ENCODE results near the gene TSPAN9. TPM values are rescaled to one million over a fixed set of nuclear protein-coding genes. Genes with fewer than 3 reads are reported as not detected.
A peak's percentile ranks its signal among the peaks of the same experiment; 100 is the strongest.

TSPAN9 gene
- total and polyA plus RNA-seq, 4 donors: 7.1 to 50.6 (median 35.5) TPM

DNA sequence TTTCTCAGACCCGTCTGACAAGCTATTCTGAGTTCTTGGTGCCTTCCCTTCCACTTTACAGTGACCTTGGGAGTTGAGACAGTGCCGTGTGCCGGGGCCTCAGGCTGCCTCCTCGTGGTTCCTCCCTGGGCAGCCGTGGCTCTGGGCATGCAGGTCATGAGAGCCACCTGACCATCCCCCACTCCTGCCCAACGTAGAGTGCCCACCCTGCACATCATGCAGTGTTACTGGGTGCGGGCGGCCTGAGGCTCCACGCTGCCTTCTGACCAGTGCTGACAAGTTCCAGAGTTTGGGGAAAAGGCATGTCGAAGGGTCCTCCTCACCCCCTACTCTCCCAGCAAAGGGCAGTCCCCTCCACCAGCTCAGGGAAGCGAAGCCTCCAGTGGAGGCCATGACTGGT, 190.5 kb downstream of the TSPAN9 start:
- H3K4me1 ChIP-seq (ENCODE audit: control insufficient read depth in 1 of 2, insufficient read depth in 2 of 2, low read length in 2 of 2): no peaks in the 10 kb centered on the region
- H3K9me3 ChIP-seq (ENCODE audit: control insufficient read depth, low read length): no peaks in the 10 kb centered on the region
- H3K4me3 ChIP-seq (ENCODE audit: low read length in 2 of 2): no peak overlapping the region
- no peak for DNase-seq
- H3K36me3 ChIP-seq (ENCODE audit: control insufficient read depth in 1 of 2, insufficient read depth in 2 of 2, low read length in 1 of 2): no peaks in the 10 kb centered on the region
- no peak overlapping the region for H3K27ac ChIP-seq (ENCODE audit: low read depth in 1 of 2, low read length in 2 of 2)
- intact Hi-C loops (cut with DNase I): no loop called here
- no peaks in the 10 kb centered on the region for H3K27me3 ChIP-seq (ENCODE audit: control insufficient read depth in 1 of 2, insufficient read depth in 2 of 2, low read length in 1 of 2)
- ATAC-seq (ENCODE audit: low FRiP score): no peak
- WGBS, 2 donors: 84 to 85% methylated on average over 11 of the region's 11 CpGs

GRCh38 chr12:3269594-3269993, 192.4 kb downstream of the TSPAN9 start:
- Histone ChIP-seq H3K9me3 (ENCODE audit: control insufficient read depth, low read length) (no peaks in the 10 kb centered on the region), H3K27ac (ENCODE audit: low read depth in 1 of 2, low read length in 2 of 2) (no peak overlapping the region), H3K27me3 (ENCODE audit: control insufficient read depth in 1 of 2, insufficient read depth in 2 of 2, low read length in 1 of 2) (no peaks in the 10 kb centered on the region), H3K4me1 (ENCODE audit: control insufficient read depth in 1 of 2, insufficient read depth in 2 of 2, low read length in 2 of 2) (no peaks in the 10 kb centered on the region), H3K4me3 (ENCODE audit: low read length in 2 of 2) (no peak overlapping the region), H3K36me3 (ENCODE audit: control insufficient read depth in 1 of 2, insufficient read depth in 2 of 2, low read length in 1 of 2) (no peaks in the 10 kb centered on the region)
- DNase-seq: no peak
- intact Hi-C loops (cut with DNase I): no loop called here
- 76 to 90% methylated on average over 11 of the region's 11 CpGs for WGBS, 2 donors
- no peak for ATAC-seq (ENCODE audit: low FRiP score)

- no peak overlapping the region for H3K4me3 ChIP-seq (ENCODE audit: low read length in 2 of 2)
- H3K27me3 ChIP-seq (ENCODE audit: control insufficient read depth in 1 of 2, insufficient read depth in 2 of 2, low read length in 1 of 2): no peaks in the 10 kb centered on the region
- ATAC-seq (ENCODE audit: low FRiP score): no peak
- 88% methylated on average over 1 of the region's 1 CpG for WGBS, 2 donors
- H3K4me1 ChIP-seq (ENCODE audit: control insufficient read depth in 1 of 2, insufficient read depth in 2 of 2, low read length in 2 of 2): no peaks in the 10 kb centered on the region
- no peaks in the 10 kb centered on the region for H3K36me3 ChIP-seq (ENCODE audit: control insufficient read depth in 1 of 2, insufficient read depth in 2 of 2, low read length in 1 of 2)
- H3K9me3 ChIP-seq (ENCODE audit: control insufficient read depth, low read length): no peaks in the 10 kb centered on the region
- H3K27ac ChIP-seq (ENCODE audit: low read depth in 1 of 2, low read length in 2 of 2): no peak overlapping the region
- intact Hi-C loops (cut with DNase I): no loop called here
- no peak for DNase-seq
Measured at GRCh38 chr12:3271146-3271545, 194.0 kb downstream of the TSPAN9 start.

GRCh38 chr12:3271639-3272038, 194.5 kb downstream of the TSPAN9 start:
- intact Hi-C loops (cut with DNase I): no loop called here
- Histone ChIP-seq H3K4me1 (ENCODE audit: control insufficient read depth in 1 of 2, insufficient read depth in 2 of 2, low read length in 2 of 2) (no peaks in the 10 kb centered on the region), H3K27me3 (ENCODE audit: control insufficient read depth in 1 of 2, insufficient read depth in 2 of 2, low read length in 1 of 2) (no peaks in the 10 kb centered on the region), H3K4me3 (ENCODE audit: low read length in 2 of 2) (no peak overlapping the region), H3K36me3 (ENCODE audit: control insufficient read depth in 1 of 2, insufficient read depth in 2 of 2, low read length in 1 of 2) (no peaks in the 10 kb centered on the region), H3K27ac (ENCODE audit: low read depth in 1 of 2, low read length in 2 of 2) (no peak overlapping the region), H3K9me3 (ENCODE audit: control insufficient read depth, low read length) (no peaks in the 10 kb centered on the region)
- DNase-seq (peak in 1 of 2 donors; percentile 50), ATAC-seq (ENCODE audit: low FRiP score) (no peak)
- WGBS, 2 donors: 63 to 70% methylated on average over 6 of the region's 6 CpGs

- Histone ChIP-seq H3K4me1 (ENCODE audit: control insufficient read depth in 1 of 2, insufficient read depth in 2 of 2, low read length in 2 of 2) (no peaks in the 10 kb centered on the region), H3K9me3 (ENCODE audit: control insufficient read depth, low read length) (no peaks in the 10 kb centered on the region), H3K27me3 (ENCODE audit: control insufficient read depth in 1 of 2, insufficient read depth in 2 of 2, low read length in 1 of 2) (no peaks in the 10 kb centered on the region), H3K4me3 (ENCODE audit: low read length in 2 of 2) (no peak overlapping the region), H3K27ac (ENCODE audit: low read depth in 1 of 2, low read length in 2 of 2) (no peak overlapping the region), H3K36me3 (ENCODE audit: control insufficient read depth in 1 of 2, insufficient read depth in 2 of 2, low read length in 1 of 2) (no peaks in the 10 kb centered on the region)
- 82 to 83% methylated on average over 9 of the region's 9 CpGs for WGBS, 2 donors
- intact Hi-C loops (cut with DNase I): no loop called here
- ATAC-seq (ENCODE audit: low FRiP score) (no peak), DNase-seq (no peak)
Measured at GRCh38 chr12:3272958-3273357, 195.8 kb downstream of the TSPAN9 start.

DNA sequence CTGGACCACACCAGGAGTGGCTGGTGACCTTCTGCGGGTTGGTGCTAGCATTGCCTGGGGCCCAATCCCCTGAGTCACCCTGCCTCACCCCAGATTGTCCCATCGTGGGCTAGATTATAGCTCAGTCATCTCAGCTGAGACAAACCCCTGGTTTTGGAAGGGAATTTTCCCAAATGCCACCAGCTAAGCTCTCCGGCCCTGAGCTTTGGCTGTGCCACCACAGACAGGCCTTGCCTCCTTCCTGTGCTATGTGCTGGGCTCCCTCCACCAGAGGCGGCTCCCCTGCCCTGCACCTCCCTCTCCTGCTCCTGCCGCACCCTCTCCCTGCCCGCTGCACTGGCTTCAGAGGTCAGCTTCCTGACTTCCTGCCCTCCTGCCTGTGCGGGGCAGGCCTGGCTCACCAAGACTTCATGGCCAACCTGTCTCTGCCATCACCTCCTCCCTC, 196.3 kb downstream of the TSPAN9 start:
- Histone ChIP-seq H3K36me3 (ENCODE audit: control insufficient read depth in 1 of 2, insufficient read depth in 2 of 2, low read length in 1 of 2) (no peaks in the 10 kb centered on the region), H3K27me3 (ENCODE audit: control insufficient read depth in 1 of 2, insufficient read depth in 2 of 2, low read length in 1 of 2) (no peaks in the 10 kb centered on the region), H3K4me1 (ENCODE audit: control insufficient read depth in 1 of 2, insufficient read depth in 2 of 2, low read length in 2 of 2) (no peaks in the 10 kb centered on the region), H3K27ac (ENCODE audit: low read depth in 1 of 2, low read length in 2 of 2) (no peak overlapping the region), H3K9me3 (ENCODE audit: control insufficient read depth, low read length) (no peaks in the 10 kb centered on the region), H3K4me3 (ENCODE audit: low read length in 2 of 2) (no peak overlapping the region)
- no peak for ATAC-seq (ENCODE audit: low FRiP score)
- WGBS, 2 donors: 62 to 63% methylated on average over 7 of the region's 7 CpGs
- no peak for DNase-seq
- intact Hi-C loops (cut with DNase I): no loop called here

DNA sequence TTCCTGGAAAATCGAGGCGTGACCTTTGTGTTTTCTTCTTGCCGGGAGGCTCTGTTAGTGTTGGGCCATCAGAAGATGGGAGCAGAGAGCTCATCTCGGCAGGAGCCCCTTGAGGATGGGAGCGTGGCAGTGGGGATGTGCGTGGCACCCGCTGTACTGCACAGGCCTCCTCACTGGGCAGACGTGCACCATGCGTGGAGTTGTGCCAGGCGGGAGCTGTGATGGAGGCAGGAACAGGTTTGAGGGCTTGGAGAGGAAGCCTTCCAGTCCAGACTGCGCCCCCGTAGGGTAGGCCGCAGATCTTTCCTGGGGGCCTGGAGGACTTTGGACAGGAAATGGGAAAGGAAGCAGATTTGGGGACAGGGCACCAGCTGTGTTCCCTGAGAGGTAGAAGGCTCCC, 197.5 kb downstream of the TSPAN9 start:
- Histone ChIP-seq H3K9me3 (ENCODE audit: control insufficient read depth, low read length) (no peaks in the 10 kb centered on the region), H3K4me3 (ENCODE audit: low read length in 2 of 2) (no peak overlapping the region), H3K27me3 (ENCODE audit: control insufficient read depth in 1 of 2, insufficient read depth in 2 of 2, low read length in 1 of 2) (no peaks in the 10 kb centered on the region), H3K36me3 (ENCODE audit: control insufficient read depth in 1 of 2, insufficient read depth in 2 of 2, low read length in 1 of 2) (no peaks in the 10 kb centered on the region), H3K27ac (ENCODE audit: low read depth in 1 of 2, low read length in 2 of 2) (no peak overlapping the region), H3K4me1 (ENCODE audit: control insufficient read depth in 1 of 2, insufficient read depth in 2 of 2, low read length in 2 of 2) (no peaks in the 10 kb centered on the region)
- ATAC-seq (ENCODE audit: low FRiP score) (no peak), DNase-seq (no peak)
- WGBS, 2 donors: 81 to 82% methylated on average over 13 of the region's 13 CpGs
- intact Hi-C loops (cut with DNase I): loop anchor here (1.0 to 5.0 kb wide), 4 partner anchors 138 to 202 kb away; no protein-coding TSS in a partner anchor

DNA sequence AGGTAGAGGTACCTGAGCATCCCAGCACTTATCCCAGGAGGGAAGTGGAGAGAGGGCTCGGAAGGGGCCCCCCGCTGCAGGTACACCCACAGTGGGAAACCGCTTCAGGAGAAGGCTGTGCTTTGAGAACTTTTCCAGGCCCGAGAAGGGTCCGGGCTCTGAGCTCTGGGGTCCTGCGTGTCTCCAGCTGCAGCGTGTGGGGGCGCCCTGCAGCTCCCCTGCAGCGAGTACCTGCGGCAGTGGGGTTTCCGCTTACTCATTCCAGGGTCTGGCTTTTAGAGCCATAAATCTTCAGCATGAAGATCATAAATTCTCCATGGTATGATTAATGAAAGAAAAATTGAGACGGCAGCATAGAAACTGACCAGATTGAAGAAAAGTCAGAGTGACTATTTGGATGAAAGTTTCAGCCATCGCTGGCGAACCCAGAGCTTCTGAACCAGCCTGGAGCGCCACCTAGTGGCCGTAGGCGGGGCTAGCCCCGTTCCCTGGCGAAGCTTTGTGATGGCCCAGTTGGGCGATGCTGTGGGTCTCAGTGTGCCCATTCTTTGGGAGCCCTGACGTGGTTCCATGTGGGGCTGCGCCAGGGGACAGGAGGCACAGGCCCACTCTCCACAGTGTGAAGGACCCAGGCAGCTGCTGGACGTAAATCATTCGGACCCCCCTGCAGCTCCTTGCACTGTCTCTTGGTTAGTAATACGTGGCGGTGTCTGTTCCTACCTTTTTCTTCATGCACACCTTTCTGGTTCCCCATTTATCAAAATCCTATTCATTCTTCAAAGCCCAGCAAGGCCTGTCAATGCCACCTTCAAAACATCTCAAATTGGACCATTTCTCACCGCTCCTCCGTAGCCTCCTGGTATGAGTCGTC, 198.2 kb downstream of the TSPAN9 start:
- Histone ChIP-seq H3K4me3 (ENCODE audit: low read length in 2 of 2) (no peak overlapping the region), H3K27me3 (ENCODE audit: control insufficient read depth in 1 of 2, insufficient read depth in 2 of 2, low read length in 1 of 2) (no peaks in the 10 kb centered on the region), H3K27ac (ENCODE audit: low read depth in 1 of 2, low read length in 2 of 2) (no peak overlapping the region), H3K4me1 (ENCODE audit: control insufficient read depth in 1 of 2, insufficient read depth in 2 of 2, low read length in 2 of 2) (no peaks in the 10 kb centered on the region), H3K36me3 (ENCODE audit: control insufficient read depth in 1 of 2, insufficient read depth in 2 of 2, low read length in 1 of 2) (no peaks in the 10 kb centered on the region), H3K9me3 (ENCODE audit: control insufficient read depth, low read length) (no peaks in the 10 kb centered on the region)
- peak; percentile 80 for ATAC-seq (ENCODE audit: low FRiP score)
- intact Hi-C loops (cut with DNase I): loop anchor here (1.0 to 5.0 kb wide), 4 partner anchors 139 to 203 kb away; no protein-coding TSS in a partner anchor
- DNase-seq: peak; percentile 83 to 93
- 46 to 47% methylated on average over 29 of the region's 29 CpGs for WGBS, 2 donors

DNA sequence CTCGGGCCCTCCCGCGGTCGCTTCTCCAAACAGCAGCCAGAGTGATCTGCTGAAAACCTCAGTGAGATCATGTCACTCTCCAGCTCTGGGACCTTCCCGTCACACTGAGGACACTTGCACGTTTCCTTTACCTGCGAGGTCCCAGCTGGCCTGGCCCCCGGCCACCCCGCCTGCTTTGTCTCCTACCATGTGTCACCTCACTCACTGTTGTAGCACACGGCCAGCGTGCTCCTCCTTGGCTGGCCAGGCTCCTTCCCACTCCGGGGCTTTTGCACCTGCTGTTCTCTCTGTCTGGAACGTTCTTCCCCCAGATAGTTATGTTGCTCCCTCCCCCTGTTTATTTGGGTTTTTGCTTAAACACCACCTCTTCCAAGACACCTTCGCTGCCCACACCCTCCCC, 199.0 kb downstream of the TSPAN9 start:
- H3K4me3 ChIP-seq (ENCODE audit: low read length in 2 of 2): no peak overlapping the region
- no peaks in the 10 kb centered on the region for H3K36me3 ChIP-seq (ENCODE audit: control insufficient read depth in 1 of 2, insufficient read depth in 2 of 2, low read length in 1 of 2)
- H3K27ac ChIP-seq (ENCODE audit: low read depth in 1 of 2, low read length in 2 of 2): no peak overlapping the region
- WGBS, 2 donors: 83 to 91% methylated on average over 14 of the region's 14 CpGs
- DNase-seq (no peak), ATAC-seq (ENCODE audit: low FRiP score) (no peak)
- no peaks in the 10 kb centered on the region for H3K4me1 ChIP-seq (ENCODE audit: control insufficient read depth in 1 of 2, insufficient read depth in 2 of 2, low read length in 2 of 2)
- H3K9me3 ChIP-seq (ENCODE audit: control insufficient read depth, low read length): no peaks in the 10 kb centered on the region
- intact Hi-C loops (cut with DNase I): loop anchor here in 1 of 2 donors (5.0 kb wide), 1 partner anchor 204 kb away; no protein-coding TSS in a partner anchor
- H3K27me3 ChIP-seq (ENCODE audit: control insufficient read depth in 1 of 2, insufficient read depth in 2 of 2, low read length in 1 of 2): no peaks in the 10 kb centered on the region

Data from aorta (tissue), 5 donors.